Gastrocnemius medialis (tissue), 4 donors: ENCODE data around the gene LIME1.

Source experiments
- POLR2A ChIP-seq, 2 donors: fragments of 450-650 bp; IDR thresholded peaks; one replicate each; pipeline ENCODE4 v1.6.1; 2017; ENCODE audit warnings: antibody characterized with exemption in 2 of 2, mild to moderate bottlenecking in 2 of 2, moderate library complexity in 2 of 2
- TF ChIP-seq, protein P1 (sequence below), 5 experiments: fragments of 450-650 bp in 3 of 5; fragments of 200-600 bp in 2 of 5; sonication (generic) in 2 of 5; IDR thresholded peaks in 4 of 5; conservative IDR thresholded peaks in 1 of 5; 1 replicate in 4 of 5; 2 replicates in 1 of 5; pipeline ENCODE4 v1.5.1; 2016 to 2019; ENCODE audit warnings: antibody characterized with exemption in 5 of 5, mild to moderate bottlenecking in 3 of 5, moderate library complexity in 3 of 5

- TF ChIP-seq, protein P1, sequence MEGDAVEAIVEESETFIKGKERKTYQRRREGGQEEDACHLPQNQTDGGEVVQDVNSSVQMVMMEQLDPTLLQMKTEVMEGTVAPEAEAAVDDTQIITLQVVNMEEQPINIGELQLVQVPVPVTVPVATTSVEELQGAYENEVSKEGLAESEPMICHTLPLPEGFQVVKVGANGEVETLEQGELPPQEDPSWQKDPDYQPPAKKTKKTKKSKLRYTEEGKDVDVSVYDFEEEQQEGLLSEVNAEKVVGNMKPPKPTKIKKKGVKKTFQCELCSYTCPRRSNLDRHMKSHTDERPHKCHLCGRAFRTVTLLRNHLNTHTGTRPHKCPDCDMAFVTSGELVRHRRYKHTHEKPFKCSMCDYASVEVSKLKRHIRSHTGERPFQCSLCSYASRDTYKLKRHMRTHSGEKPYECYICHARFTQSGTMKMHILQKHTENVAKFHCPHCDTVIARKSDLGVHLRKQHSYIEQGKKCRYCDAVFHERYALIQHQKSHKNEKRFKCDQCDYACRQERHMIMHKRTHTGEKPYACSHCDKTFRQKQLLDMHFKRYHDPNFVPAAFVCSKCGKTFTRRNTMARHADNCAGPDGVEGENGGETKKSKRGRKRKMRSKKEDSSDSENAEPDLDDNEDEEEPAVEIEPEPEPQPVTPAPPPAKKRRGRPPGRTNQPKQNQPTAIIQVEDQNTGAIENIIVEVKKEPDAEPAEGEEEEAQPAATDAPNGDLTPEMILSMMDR (IDR thresholded peaks at IDR 0.05 in 4 of 5, conservative IDR thresholded peaks at IDR 0.05 in 1 of 5), result no peak
- no peak for TF ChIP-seq POLR2A (IDR thresholded peaks at IDR 0.05)
Measured at GRCh38 chr20:63766695-63767426, 30.4 kb downstream of the LIME1 start.
